ENCODE data around the gene RPA1.

RPA1 gene

GRCh38 chr17:1936766-1937165 lies 107.0 kb downstream of the RPA1 start:
- H3K4me3 ChIP-seq (ENCODE audit: low read depth, low read length) = no peak overlapping the region
- ChIA-PET POLR2A (no interaction called here), CTCF (no interaction called here)
- DNase-seq (ENCODE audit: low read depth, low spot score) = no peak
- no peak for TF ChIP-seq CTCF (IDR thresholded peaks at IDR 0.05; ENCODE audit: insufficient read depth, low read length, missing control alignments)

- CTCF ChIA-PET = no interaction called here
- TF ChIP-seq CTCF (IDR thresholded peaks at IDR 0.05; ENCODE audit: insufficient read depth, low read length, missing control alignments) = no peak
- H3K4me3 ChIP-seq (ENCODE audit: low read depth, low read length) = no peak overlapping the region
- DNase-seq (ENCODE audit: low read depth, low spot score) = no peak
- POLR2A ChIA-PET = no interaction called here
Observed at GRCh38 chr17:1937461-1937860, 107.7 kb downstream of the RPA1 start.

GRCh38 chr17:1939981-1940809 lies 110.4 kb downstream of the RPA1 start:
- ChIA-PET POLR2A (no interaction called here), CTCF (interaction anchor here (0.6 to 0.8 kb wide), 2 partner anchors 14 to 31 kb away, joined by 3 read pairs; no protein-coding TSS in a partner anchor)
- no peak for DNase-seq (ENCODE audit: low read depth, low spot score)
- TF ChIP-seq CTCF (IDR thresholded peaks at IDR 0.05; ENCODE audit: insufficient read depth, low read length, missing control alignments) = no peak
- H3K4me3 ChIP-seq (ENCODE audit: low read depth, low read length) = no peak overlapping the region

- no peak for TF ChIP-seq CTCF (IDR thresholded peaks at IDR 0.05; ENCODE audit: insufficient read depth, low read length, missing control alignments)
- DNase-seq (ENCODE audit: low read depth, low spot score) = no peak
- POLR2A ChIA-PET = no interaction called here
- CTCF ChIA-PET = no interaction called here
- no peak overlapping the region for H3K4me3 ChIP-seq (ENCODE audit: low read depth, low read length)
Observed at GRCh38 chr17:1940810-1941185, 111.0 kb downstream of the RPA1 start.

GRCh38 chr17:1941272-1942065 lies 111.7 kb downstream of the RPA1 start:
- H3K4me3 ChIP-seq (ENCODE audit: low read depth, low read length) = no peak overlapping the region
- no peak for TF ChIP-seq CTCF (IDR thresholded peaks at IDR 0.05; ENCODE audit: insufficient read depth, low read length, missing control alignments)
- POLR2A ChIA-PET = no interaction called here
- CTCF ChIA-PET = interaction anchor here (0.9 kb wide), 1 partner anchor 16 kb away, joined by 3 read pairs; no protein-coding TSS in a partner anchor
- DNase-seq (ENCODE audit: low read depth, low spot score) = no peak

- DNase-seq (ENCODE audit: low read depth, low spot score) = no peak
- ChIA-PET CTCF (interaction anchor here (0.9 kb wide), 1 partner anchor 15 kb away, joined by 3 read pairs; no protein-coding TSS in a partner anchor), POLR2A (no interaction called here)
- H3K4me3 ChIP-seq (ENCODE audit: low read depth, low read length) = no peak overlapping the region
- no peak for TF ChIP-seq CTCF (IDR thresholded peaks at IDR 0.05; ENCODE audit: insufficient read depth, low read length, missing control alignments)
Observed at GRCh38 chr17:1942066-1942365, 112.2 kb downstream of the RPA1 start.

Data from AG04449 (cell line).